Activated CD8-positive, alpha-beta T cell treated with anti-CD3 and anti-CD28 coated beads for 36 hours (primary cell): ENCODE measurements around the gene AMOTL1. TPM values are rescaled to one million over a fixed set of nuclear protein-coding genes. Genes with fewer than 3 reads are reported as not detected.
"Not testable (repeated sequence)": the region's sequence is repeated elsewhere in the genome, so short reads cannot be mapped to it uniquely, and the experiment has no call there.

Experiments used
- ATAC-seq: fragments of 200-7000 bp; cut with Tn5 transposase; one replicate; pipeline ENCODE4 v1.10.0; 2021; ENCODE audit warnings: mild to moderate bottlenecking, moderate library complexity
- CTCF ChIA-PET: fragments of 350-600 bp; sonication (Branson Sonifier 250); formaldehyde crosslinking; loops from one replicate; lab custom pipeline; 2021; ENCODE audit warnings: antibody characterized with exemption; lab: Charles Lee
- POLR2A ChIA-PET: fragments of 350-600 bp; sonication (Branson Sonifier 250); formaldehyde crosslinking; loops from one replicate; lab custom pipeline; 2021; ENCODE audit warnings: antibody characterized with exemption; lab: Charles Lee
- DNase-seq: peaks from one replicate; pipeline ENCODE4 v3.0.0-alpha.2; 2020
- H3K27ac Mint-ChIP-seq: one replicate; pipeline ENCODE4 v1.8.0; 2021; ENCODE audit warnings: mild to moderate bottlenecking, mixed read lengths
- H3K27me3 Mint-ChIP-seq: one replicate; pipeline ENCODE4 v1.8.0; 2021; ENCODE audit warnings: mixed read lengths
- H3K36me3 Mint-ChIP-seq: one replicate; pipeline ENCODE4 v1.8.0; 2021; ENCODE audit warnings: low read depth, mixed read lengths
- H3K4me1 Mint-ChIP-seq: one replicate; pipeline ENCODE4 v1.8.0; 2021; ENCODE audit warnings: low read depth, mixed read lengths
- H3K4me3 Mint-ChIP-seq: one replicate; pipeline ENCODE4 v1.8.0; 2021; ENCODE audit warnings: mild to moderate bottlenecking, moderate library complexity, mixed read lengths
- H3K9me3 Mint-ChIP-seq: one replicate; pipeline ENCODE4 v1.8.0; 2021; ENCODE audit warnings: mixed read lengths
- intact Hi-C: fragments of 100-400 bp; cut with micrococcal nuclease; formaldehyde crosslinking; loops from one replicate; pipeline ENCODE4 v1.10.0; 2022
- total RNA-seq, 2 experiments: library from RNA; stranded (reverse); gene quantifications; one replicate each; pipeline ENCODE4 v1.2.3, GENCODE V29; 2021
- TF ChIP-seq, protein P1 (sequence below): fragments of 200-600 bp; IDR thresholded peaks from one replicate; pipeline ENCODE4 v1.8.0; 2022; ENCODE audit warnings: antibody characterized with exemption, mild to moderate bottlenecking

Gene AMOTL1
- total RNA-seq, 2 experiments from 2014 or later: 1.5 to 1.7 TPM

DNA sequence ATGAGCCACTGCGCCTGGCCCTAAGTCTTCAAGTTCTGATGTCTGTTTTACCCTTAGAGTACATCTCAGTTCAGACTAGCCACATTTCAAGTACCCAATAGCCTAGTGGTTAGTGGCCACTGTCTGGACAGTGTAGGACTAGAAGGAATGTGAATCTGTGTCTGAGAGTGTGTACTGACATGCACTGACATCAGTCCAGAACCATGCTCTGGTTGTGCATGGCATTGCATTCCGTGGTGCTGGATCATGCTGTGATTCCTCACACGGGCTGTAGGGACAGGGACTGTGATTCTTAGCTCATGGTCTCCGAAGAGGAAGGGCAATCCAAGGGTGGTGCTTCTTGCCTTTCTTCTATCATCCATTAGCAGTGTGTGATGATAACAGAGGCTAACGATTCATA is 41.1 kb downstream of the AMOTL1 start:
- Mint-ChIP-seq H3K36me3 (no peaks in the 10 kb centered on the region), H3K4me1 (no peaks in the 10 kb centered on the region), H3K27ac (no peak overlapping the region), H3K27me3 (peaks cover 3% of the 10 kb centered on the region), H3K4me3 (no peak overlapping the region), H3K9me3 (no peaks in the 10 kb centered on the region)
- TF ChIP-seq, protein P1, sequence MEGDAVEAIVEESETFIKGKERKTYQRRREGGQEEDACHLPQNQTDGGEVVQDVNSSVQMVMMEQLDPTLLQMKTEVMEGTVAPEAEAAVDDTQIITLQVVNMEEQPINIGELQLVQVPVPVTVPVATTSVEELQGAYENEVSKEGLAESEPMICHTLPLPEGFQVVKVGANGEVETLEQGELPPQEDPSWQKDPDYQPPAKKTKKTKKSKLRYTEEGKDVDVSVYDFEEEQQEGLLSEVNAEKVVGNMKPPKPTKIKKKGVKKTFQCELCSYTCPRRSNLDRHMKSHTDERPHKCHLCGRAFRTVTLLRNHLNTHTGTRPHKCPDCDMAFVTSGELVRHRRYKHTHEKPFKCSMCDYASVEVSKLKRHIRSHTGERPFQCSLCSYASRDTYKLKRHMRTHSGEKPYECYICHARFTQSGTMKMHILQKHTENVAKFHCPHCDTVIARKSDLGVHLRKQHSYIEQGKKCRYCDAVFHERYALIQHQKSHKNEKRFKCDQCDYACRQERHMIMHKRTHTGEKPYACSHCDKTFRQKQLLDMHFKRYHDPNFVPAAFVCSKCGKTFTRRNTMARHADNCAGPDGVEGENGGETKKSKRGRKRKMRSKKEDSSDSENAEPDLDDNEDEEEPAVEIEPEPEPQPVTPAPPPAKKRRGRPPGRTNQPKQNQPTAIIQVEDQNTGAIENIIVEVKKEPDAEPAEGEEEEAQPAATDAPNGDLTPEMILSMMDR: no peak
- intact Hi-C loops: no loop called here
- ChIA-PET POLR2A (no interaction called here), CTCF (interaction anchor here (0.9 kb wide), 1 partner anchor 23 kb away, joined by 4 read pairs; no protein-coding TSS in a partner anchor)
- DNase-seq (no peak), ATAC-seq (no peak)

- H3K4me3 Mint-ChIP-seq, ATAC-seq, H3K36me3 Mint-ChIP-seq, intact Hi-C loops, H3K27ac Mint-ChIP-seq, H3K4me1 Mint-ChIP-seq, POLR2A ChIA-PET, DNase-seq, H3K27me3 Mint-ChIP-seq, H3K9me3 Mint-ChIP-seq: not testable (repeated sequence)
- CTCF ChIA-PET: interaction anchor here (1.9 kb wide), 1 partner anchor 26 kb away, joined by 6 read pairs; no protein-coding TSS in a partner anchor
These were observed 44.9 kb downstream of the AMOTL1 start for GRCh38 chr11:94812724-94813720.

DNA sequence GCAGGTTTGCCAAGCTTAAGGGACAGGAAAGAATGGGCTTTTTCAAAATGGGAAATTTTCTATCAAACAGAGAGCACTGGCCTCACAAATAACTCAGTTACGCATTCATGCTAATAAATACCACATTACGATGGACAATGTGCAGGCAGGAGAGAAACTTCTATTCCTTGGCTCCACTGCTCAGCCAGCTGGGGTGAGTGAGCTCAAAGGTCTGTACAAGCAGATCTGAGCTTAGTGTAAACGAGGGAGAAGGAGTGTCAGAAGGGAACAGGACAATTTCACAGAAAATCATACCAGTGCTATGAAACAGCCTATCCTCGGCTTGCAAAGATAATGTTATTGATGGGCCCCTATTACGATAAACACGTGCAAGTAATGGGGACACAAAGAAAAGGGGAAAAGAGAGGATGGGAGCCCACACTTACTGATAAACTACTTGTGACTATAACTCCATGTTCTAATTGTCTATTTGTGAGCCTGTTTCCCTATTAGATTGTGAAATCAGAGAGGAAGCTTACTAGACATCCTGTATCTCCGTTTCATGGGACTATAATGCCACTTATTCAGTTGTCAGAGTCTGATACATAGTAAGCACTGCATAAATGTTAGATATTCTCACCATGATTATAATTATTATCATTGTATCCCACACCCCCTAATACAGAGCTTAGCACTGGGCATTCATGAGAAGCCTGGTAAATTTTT is 46.3 kb downstream of the AMOTL1 start:
- no peak overlapping the region for H3K27ac Mint-ChIP-seq
- no peaks in the 10 kb centered on the region for H3K4me1 Mint-ChIP-seq
- ATAC-seq (no peak), DNase-seq (no peak)
- ChIA-PET POLR2A (no interaction called here), CTCF (no interaction called here)
- peaks cover 5% of the 10 kb centered on the region for H3K9me3 Mint-ChIP-seq
- no peak overlapping the region for H3K4me3 Mint-ChIP-seq
- intact Hi-C loops: no loop called here
- no peaks in the 10 kb centered on the region for H3K36me3 Mint-ChIP-seq
- TF ChIP-seq, protein P1: no peak
- H3K27me3 Mint-ChIP-seq: peaks cover 1% of the 10 kb centered on the region

GRCh38 chr11:94815705-94816344 is 47.7 kb downstream of the AMOTL1 start:
- no peak overlapping the region for H3K4me3 Mint-ChIP-seq
- no peak for DNase-seq
- no peaks in the 10 kb centered on the region for H3K36me3 Mint-ChIP-seq
- intact Hi-C loops: no loop called here
- H3K27me3 Mint-ChIP-seq: no peaks in the 10 kb centered on the region
- no peak overlapping the region for H3K27ac Mint-ChIP-seq
- POLR2A ChIA-PET: no interaction called here
- peaks cover 5% of the 10 kb centered on the region for H3K9me3 Mint-ChIP-seq
- CTCF ChIA-PET: no interaction called here
- no peak for ATAC-seq
- no peaks in the 10 kb centered on the region for H3K4me1 Mint-ChIP-seq
- TF ChIP-seq, protein P1: no peak

DNA sequence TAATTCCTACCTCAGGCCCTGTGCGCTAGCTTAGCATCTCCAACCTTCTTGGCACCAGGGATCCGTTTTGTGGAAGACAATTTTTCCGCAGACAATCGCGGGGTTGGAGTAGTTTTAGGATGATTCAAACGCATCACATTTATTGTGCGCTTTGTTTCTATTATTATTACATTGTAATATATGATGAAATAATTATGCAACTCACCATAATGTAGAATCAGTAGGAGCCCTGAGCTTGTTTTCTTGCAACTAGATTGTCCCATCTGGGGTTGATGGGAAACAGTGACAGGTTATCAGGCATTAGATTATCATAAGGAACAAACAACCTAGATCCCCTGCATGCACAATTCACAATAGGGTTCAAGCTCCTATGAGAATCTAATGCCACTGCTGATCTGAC is 52.3 kb downstream of the AMOTL1 start:
- DNase-seq: no peak
- CTCF ChIA-PET: interaction anchor here (1.1 kb wide), 1 partner anchor 225 kb away, joined by 3 read pairs; no protein-coding TSS in a partner anchor
- ATAC-seq: no peak
- Mint-ChIP-seq H3K27ac (no peak overlapping the region), H3K36me3 (no peaks in the 10 kb centered on the region), H3K4me1 (no peaks in the 10 kb centered on the region), H3K27me3 (no peaks in the 10 kb centered on the region), H3K4me3 (no peak overlapping the region), H3K9me3 (peaks cover 5% of the 10 kb centered on the region)
- TF ChIP-seq, protein P1: no peak
- intact Hi-C loops: no loop called here
- POLR2A ChIA-PET: interaction anchor here (1.4 kb wide), 1 partner anchor 15 kb away, joined by 3 read pairs; no protein-coding TSS in a partner anchor
